HepG2 (cell line): ENCODE data around the gene RHEBL1. TPM values are rescaled to one million over a fixed set of nuclear protein-coding genes. Genes with fewer than 3 reads are reported as not detected.
A peak's percentile ranks its signal among the peaks of the same experiment; 100 is the strongest.

Source experiments
- BRCA1 ChIP-seq: sonication (generic); formaldehyde crosslinking; IDR thresholded peaks from 2 replicates; pipeline ENCODE4 v1.4.0; 2020; ENCODE audit warnings: missing genetic modification reagents
- EZH2 ChIP-seq: conservative IDR thresholded peaks from 2 replicates; pipeline ENCODE4 v1.6.1; 2012; ENCODE audit warnings: mild to moderate bottlenecking, low read depth, low read length, moderate library complexity
- HNRNPH1 ChIP-seq: fragments of 200-400 bp; formaldehyde crosslinking; optimal IDR thresholded peaks from 2 replicates; pipeline ENCODE3; 2017; ENCODE audit warnings: mild to moderate bottlenecking, low read depth, low read length
- HNRNPL ChIP-seq: fragments of 200-400 bp; formaldehyde crosslinking; IDR thresholded peaks from 2 replicates; pipeline ENCODE4 v1.6.1; 2017; ENCODE audit warnings: mild to moderate bottlenecking, low read depth, low read length
- IRF2 ChIP-seq: IDR thresholded peaks from 2 replicates; pipeline ENCODE4 v1.6.1; 2018; ENCODE audit warnings: missing genetic modification reagents, missing compliant biosample characterization
- MATR3 ChIP-seq: sonication (generic); formaldehyde crosslinking; IDR thresholded peaks from 2 replicates; pipeline ENCODE4 v1.4.0; 2020; ENCODE audit warnings: missing genetic modification reagents
- MIER3 ChIP-seq: IDR thresholded peaks from 2 replicates; pipeline ENCODE4 v1.6.1; 2016; ENCODE audit warnings: missing compliant biosample characterization, borderline replicate concordance
- MTA3 ChIP-seq: sonication (generic); formaldehyde crosslinking; IDR thresholded peaks from 2 replicates; pipeline ENCODE4 v1.4.0; 2020; ENCODE audit warnings: missing genetic modification reagents
- NBN ChIP-seq: fragments of 450-650 bp; conservative IDR thresholded peaks from 2 replicates; pipeline ENCODE4 v1.6.1; 2017
- PHF5A ChIP-seq: IDR thresholded peaks from one replicate; pipeline ENCODE4 v1.6.1; 2018; ENCODE audit warnings: low read depth, missing genetic modification reagents; ENCODE audit not compliant: unreplicated experiment
- RBM22 ChIP-seq: fragments of 200-400 bp; formaldehyde crosslinking; optimal IDR thresholded peaks from 2 replicates; pipeline ENCODE3; 2017; ENCODE audit warnings: mild to moderate bottlenecking, low read length, moderate library complexity
- SIN3B ChIP-seq: fragments of 150-350 bp; IDR thresholded peaks from 2 replicates; pipeline ENCODE4 v1.6.1; 2014; ENCODE audit warnings: low read length
- YEATS4 ChIP-seq: sonication (generic); formaldehyde crosslinking; IDR thresholded peaks from 2 replicates; pipeline ENCODE4 v1.4.0; 2020; ENCODE audit warnings: missing genetic modification reagents, borderline replicate concordance
- ZC3H4 ChIP-seq: sonication (generic); formaldehyde crosslinking; IDR thresholded peaks from 2 replicates; pipeline ENCODE4 v1.4.0; 2020; ENCODE audit warnings: missing genetic modification reagents, borderline replicate concordance
- ZFP91 ChIP-seq: sonication (generic); formaldehyde crosslinking; IDR thresholded peaks from 2 replicates; pipeline ENCODE4 v1.9.0; 2022; ENCODE audit warnings: missing genetic modification reagents, mild to moderate bottlenecking, borderline replicate concordance
- ZFY ChIP-seq: sonication (generic); formaldehyde crosslinking; IDR thresholded peaks from 2 replicates; pipeline ENCODE4 v1.4.0; 2020; ENCODE audit warnings: missing genetic modification reagents
- ZNF24 ChIP-seq: fragments of 450-650 bp; IDR thresholded peaks from 2 replicates; pipeline ENCODE4 v1.6.1; 2017; ENCODE audit warnings: antibody characterized with exemption, mild to moderate bottlenecking
- ZNF333 ChIP-seq: sonication (generic); formaldehyde crosslinking; IDR thresholded peaks from 2 replicates; pipeline ENCODE4 v1.4.0; 2020; ENCODE audit warnings: mild to moderate bottlenecking, missing genetic modification reagents, borderline replicate concordance
- ZNF468 ChIP-seq: sonication (generic); formaldehyde crosslinking; IDR thresholded peaks from 2 replicates; pipeline ENCODE4 v1.8.0; 2022; ENCODE audit warnings: mild to moderate bottlenecking, moderate library complexity, missing genetic modification reagents
- ZNF740 ChIP-seq: sonication (generic); formaldehyde crosslinking; IDR thresholded peaks from 2 replicates; pipeline ENCODE4 v1.4.0; 2020; ENCODE audit warnings: missing genetic modification reagents
- ZNF891 ChIP-seq: sonication (generic); formaldehyde crosslinking; IDR thresholded peaks from 2 replicates; pipeline ENCODE4 v1.5.0; 2020; ENCODE audit warnings: mild to moderate bottlenecking, missing genetic modification reagents
- polyA plus RNA-seq, 8 experiments: library from polyadenylated mRNA; depleted of rRNA in 3 of 8; stranded (reverse) in 7 of 8; unstranded in 1 of 8; fragments of >200 nt; fragmentation: Illumina TruSeq in 4 of 8; extraction: Trizol in 4 of 8; gene quantifications; 2 replicates each; pipeline versions ENCODE4 v1.2.1 to v1.2.3, GENCODE V29; 2011 to 2016; ENCODE audit warnings: low read depth in 4 of 8, missing spikeins in 1 of 8, mixed read lengths in 1 of 8; ENCODE audit not compliant: insufficient read depth in 1 of 8
- total RNA-seq, 5 experiments: library from RNA; depleted of rRNA; stranded (reverse); fragments of >200 nt; fragmentation: Illumina TruSeq; extraction: Trizol; gene quantifications; 2 replicates each; pipeline ENCODE4 v1.2.3, GENCODE V29; 2016; ENCODE audit warnings: low read depth in 1 of 5
- TF ChIP-seq, protein P1 (sequence below): sonication (generic); formaldehyde crosslinking; IDR thresholded peaks from 2 replicates; pipeline ENCODE4 v1.8.0; 2022; ENCODE audit warnings: missing genetic modification reagents, mild to moderate bottlenecking, inconsistent platforms, borderline replicate concordance

RHEBL1 gene
- total and polyA plus RNA-seq, 2 of the 13 experiments (the other 11 are each of a cell fraction or from before 2014, with no cell fraction given) = 1.4 to 2.5 TPM

DNA sequence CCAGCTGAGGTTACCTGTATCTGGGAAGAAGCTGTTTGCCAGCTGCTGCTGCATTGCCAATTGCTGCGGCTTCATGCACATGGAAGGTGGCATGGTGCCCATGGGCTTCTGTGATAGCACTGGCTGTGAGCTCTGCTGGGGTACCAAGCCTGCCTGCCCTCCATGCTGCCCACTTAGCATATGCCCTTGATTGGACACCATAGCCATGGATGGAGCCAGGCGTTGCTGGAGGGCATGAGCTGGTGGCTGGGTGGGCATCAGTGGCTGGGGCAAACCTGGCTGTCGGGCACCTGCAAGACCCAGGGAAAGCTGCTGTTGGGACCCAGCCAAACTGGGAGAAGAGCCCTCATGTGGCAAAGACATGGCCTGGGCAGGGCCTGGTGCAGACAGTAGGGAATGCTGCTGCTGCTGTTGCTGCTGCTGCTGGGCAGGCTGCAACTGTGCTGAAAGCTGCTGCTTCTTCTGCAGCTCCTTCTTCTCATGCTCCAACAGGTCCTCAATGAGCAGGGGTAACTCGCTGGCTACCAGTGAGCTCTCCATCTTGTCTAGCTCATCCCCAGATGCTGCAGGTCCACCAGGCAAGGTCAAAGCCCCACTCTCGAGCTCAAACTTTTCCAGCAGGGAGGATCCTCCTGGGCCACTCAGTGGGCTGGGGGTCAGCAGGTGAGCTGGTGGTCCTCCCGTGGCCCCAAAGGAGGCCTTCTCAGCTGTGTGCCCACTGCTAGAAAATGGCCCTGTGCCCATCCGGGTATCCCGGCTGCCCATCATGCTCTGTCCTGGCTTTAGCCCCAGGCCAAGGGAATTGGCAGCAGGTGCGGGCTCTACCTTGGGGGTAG, 32.5 kb downstream of the RHEBL1 start (continued):
- TF ChIP-seq EZH2 (no peak), ZFP91 (no peak), IRF2 (CRISPR knock-in tag) (no peak), MIER3 (no peak), ZNF740 (no peak), HNRNPL (0 out of 2 replicates have a peak, but pooled peaks have one; percentile 31), YEATS4 (CRISPR knock-in tag) (no peak), BRCA1 (CRISPR knock-in tag) (no peak), ZFY (CRISPR knock-in tag) (no peak), RBM22 (peak; percentile 46), SIN3B (no peak), MTA3 (no peak), NBN (no peak), HNRNPH1 (no peak), ZC3H4 (no peak), ZNF468 (CRISPR knock-in tag) (no peak), ZNF333 (CRISPR knock-in tag) (no peak), PHF5A (CRISPR knock-in tag) (no peak), MATR3 (CRISPR knock-in tag) (no peak), ZNF891 (no peak), ZNF24 (no peak)
- TF ChIP-seq, protein P1, sequence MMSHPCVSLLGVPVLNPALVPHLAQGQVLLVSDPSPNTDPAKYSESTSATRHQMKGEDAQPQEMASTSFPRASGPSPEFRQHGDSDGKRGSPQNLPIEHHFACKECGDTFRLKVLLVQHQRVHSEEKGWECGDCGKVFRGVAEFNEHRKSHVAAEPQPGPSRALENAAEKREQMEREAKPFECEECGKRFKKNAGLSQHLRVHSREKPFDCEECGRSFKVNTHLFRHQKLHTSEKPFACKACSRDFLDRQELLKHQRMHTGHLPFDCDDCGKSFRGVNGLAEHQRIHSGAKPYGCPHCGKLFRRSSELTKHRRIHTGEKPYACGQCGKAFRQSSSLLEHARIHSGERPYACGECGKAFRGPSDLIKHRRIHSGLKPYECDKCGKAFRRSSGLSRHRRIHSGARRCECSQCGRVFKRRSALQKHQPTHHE = no peak
